ENCODE measurements around the gene TMEM154.

The TMEM154 gene

DNA sequence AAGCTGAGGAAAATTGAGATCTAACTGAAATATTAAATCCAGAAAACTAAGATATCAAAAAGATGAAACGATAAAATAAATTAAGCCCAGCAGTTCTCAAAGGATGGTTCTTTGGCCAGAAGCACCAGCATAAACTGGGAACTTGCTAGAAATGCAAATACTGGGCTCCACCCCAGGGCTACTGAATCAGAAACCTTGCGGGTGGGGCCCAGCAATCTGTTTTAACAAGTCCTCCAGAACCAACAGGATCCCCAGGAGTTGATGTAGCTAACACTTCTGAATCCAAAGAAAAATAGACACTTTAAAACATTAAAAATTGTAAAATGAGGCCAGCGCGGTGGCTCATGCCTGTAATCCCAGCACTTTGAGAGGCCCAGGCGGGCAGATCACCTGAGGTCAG is 14.1 kb upstream of the TMEM154 start:
- DNase-seq: no peak

DNA sequence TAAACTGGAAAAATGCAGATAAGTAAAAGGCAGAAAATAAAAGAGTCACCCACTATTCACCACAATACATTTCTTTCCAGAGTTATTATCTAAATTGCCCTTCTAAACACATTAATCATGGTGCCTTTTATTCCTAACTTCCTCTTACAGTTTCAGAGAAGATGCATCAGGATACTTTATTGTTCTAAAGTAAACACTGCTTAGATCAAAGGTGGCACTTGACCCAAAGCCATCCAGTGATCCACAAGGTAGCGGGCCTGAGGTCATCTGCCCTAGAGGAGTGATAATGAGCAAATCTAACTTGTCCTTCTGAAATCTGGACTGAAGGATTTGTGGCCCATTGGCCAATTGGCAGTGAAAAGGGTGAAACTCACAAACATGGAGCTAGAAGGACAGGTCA is 12.0 kb upstream of the TMEM154 start:
- DNase-seq: no peak

DNA sequence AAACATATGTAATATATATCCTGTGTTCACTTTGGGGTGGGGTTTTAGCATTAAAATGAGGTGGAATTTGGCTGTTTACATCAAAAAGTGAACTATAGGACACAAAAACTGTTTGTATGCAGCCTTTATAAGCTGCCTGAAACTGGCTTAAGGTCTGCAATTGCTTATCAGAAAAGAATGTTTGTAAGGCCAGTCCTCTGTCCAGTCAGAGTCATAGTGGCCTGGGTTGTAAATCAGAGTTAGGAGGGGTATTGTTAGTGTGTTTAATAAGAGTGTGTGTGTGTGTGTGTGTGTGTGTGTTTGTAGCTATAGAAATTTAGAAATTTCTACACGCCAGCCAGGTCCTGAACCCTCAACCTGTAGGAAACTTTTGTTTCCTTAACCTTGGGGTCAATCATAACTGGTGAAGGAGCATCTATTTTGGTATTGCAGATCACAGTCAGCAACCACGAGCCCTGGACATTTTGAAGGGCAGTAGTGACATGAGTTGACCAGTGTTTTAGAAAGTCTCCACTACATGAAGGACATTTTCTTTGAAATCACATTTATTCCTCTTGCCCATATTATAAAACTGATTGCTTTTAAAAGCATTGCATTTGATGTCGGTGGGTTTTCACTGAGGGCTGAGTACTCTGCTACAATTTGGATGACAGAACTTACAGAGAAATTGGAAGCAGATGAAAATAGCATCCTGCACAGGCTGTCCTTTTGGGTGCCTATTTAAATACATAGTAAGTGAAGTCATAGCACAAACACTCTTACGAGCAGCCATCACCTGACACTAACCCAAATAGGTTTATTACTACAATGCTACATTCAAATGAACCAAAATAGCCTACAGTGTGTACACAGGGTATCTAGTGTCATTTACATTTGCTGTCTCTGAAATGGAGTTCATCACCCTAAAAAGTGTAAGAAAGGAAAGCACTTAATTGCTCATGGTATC is 11.2 kb upstream of the TMEM154 start:
- no peak for DNase-seq

DNA sequence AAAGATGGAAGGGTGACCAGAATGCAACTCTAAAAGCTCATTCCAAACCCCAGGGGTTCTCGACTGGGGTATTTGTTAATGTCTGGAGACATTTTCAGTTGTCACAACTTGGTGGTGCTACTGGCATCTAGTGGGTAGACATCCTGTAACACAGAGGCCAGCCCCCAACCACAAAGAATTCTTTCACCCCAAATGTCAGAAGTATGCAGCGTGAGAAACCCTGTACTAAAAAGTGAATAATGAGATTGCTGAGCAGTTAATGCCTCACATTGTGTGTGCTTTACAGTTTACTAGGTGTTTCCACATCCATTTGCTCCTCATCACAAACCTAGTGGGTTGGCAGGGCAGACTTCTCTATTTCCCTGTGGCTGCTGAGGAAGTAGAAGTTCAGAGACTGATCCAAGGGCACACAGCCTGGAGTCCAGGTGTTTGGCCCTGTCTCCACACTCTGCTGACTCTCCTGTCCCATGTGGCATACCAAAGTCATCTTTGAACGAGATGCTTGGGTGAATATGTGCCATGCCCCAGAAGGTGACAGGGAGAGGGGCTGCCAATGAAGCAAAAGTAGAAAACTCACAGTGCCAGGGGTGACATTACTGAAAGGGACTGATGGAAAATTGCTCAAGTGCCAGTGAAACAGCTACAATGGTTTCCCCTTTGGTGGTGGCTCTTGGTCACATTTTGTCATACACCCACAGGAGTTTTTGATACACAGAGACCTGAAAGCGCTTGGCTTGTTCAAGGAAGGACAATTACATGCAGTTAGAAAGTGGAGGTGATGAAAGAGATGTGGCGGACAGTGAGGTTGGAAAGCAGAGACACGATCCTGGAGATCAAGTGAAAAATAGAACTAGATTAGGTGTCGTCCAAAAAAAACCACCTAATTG is 10.1 kb upstream of the TMEM154 start:
- DNase-seq: no peak

DNA sequence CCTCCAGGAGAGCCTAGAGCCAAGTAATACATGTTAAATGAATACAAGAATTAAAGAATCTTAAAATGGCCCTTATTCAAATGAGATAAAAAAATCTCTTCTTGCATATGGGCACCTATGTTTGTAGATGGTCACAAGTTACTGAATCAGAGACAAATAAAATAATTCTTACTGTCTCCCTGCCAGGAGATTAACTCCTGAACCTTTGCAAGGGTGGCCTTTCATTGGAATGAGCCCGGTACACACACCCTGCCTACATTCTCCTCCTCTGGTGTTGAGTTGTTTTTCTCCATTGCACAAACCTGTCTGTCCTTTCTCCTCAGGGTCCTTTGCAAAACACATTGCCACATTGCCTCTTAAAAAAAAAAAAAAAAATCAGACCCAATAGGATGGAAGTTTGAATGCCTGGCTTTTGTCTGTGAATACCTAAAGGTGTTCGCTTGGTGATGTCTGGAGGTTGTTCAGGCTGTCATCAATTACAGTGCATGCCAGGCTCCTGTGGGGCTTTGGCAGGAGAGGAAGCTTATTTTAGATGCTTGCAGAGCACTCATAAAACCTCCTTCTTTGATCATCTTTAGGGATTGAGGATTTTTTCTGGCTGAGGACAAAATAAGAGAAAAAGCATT is 8.3 kb upstream of the TMEM154 start:
- no peak for DNase-seq

DNA sequence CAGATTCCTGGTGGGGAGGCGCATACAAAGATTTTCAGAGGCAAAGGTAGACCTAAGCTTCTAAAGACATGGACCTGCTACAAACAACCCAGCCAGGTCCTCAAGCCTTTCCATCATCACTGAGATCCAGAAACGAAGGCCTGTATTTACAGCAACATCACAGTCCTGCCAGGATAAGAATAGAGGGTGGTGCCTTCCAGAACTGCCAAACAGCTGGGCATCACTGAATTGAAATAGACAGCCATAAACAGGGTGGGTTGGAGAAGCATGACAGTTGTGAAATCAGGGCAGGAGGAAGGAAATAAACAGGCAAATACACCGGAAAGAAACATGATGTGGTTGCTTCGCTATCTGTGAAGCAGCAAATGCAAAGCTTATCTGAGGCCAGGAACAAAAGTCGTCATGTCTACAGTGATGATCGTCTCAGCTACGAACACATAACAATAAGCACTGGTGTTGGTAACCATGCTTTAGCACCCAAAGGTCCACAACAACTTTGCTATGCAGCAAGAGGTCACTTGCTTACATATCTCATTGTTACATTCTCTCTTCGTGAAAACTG is 6.7 kb upstream of the TMEM154 start:
- no peak for DNase-seq

DNA sequence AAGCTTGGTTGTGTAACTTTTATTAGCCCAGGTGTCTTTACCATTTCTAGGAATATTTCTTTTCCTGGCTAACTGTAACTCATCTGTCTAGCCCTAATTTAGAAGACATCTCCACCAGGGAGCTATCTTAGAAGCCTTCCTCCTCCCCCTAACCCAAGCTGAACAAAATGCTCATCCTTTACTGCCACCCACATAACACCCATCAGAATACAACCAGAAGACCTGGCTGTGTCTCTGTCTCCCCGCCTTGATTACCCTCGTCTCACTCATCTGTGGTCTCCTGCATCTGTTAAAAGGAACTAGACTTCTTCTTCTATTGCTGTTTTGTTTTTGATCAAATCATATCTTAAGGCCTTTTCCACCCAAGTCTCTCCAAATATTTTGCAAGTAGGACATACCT is 4.8 kb upstream of the TMEM154 start:
- no peak for DNase-seq

DNA sequence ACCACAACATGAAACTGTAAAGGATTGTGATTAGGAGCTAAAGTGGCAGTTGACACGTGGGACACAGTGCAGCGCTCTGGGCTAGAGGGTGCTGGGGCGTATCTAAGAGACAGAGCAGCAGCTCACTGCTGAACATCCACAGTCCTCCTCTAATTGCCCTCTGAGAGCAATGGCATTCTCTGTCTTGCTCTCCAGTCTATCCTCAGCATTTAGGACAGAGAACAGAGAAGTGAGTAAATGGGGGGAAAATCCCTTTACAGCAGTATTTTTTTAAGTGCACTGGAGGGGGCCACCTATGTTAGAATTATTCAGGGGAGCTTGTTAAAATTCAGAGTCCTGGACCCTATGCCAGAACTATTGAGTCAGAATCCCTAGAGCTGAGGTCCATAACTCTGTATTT is 4.2 kb upstream of the TMEM154 start:
- no peak for DNase-seq

DNA sequence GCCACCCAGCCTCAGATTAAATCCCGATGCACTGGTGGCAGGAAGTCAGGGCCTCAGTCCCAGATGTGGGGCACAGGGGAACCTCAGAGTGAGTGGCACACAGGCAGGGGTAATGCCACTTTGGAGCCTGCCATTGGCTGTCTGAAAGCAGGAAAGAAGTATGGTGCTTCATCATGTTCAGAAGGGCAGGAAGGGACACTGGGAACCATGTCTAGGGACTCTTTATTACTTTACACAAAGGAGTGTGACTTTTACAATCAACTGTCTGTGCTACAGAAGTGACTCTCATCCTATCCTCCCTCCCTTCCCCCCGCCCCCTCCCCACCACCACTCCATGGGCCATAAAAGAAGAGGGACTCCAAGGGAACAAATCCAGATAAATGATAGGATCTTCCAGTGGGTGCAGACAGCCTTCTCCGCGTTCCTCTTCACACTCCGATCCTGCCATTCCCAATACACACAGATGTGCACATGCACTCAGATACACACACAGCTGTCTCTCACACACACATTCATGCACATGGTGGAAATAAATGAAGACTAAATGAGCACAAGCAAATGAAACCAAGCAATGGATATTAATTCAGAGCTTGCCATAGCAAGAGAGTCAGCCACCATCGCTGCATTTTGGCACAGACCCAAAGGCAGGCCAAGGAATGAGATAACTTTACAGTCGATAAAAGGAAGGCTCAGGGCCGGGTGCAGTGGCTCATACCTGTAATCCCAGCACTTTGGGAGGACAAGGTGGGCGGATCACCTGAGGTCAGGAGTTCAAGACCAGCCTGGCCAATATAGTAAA is 2.5 kb upstream of the TMEM154 start:
- DNase-seq: no peak

DNA sequence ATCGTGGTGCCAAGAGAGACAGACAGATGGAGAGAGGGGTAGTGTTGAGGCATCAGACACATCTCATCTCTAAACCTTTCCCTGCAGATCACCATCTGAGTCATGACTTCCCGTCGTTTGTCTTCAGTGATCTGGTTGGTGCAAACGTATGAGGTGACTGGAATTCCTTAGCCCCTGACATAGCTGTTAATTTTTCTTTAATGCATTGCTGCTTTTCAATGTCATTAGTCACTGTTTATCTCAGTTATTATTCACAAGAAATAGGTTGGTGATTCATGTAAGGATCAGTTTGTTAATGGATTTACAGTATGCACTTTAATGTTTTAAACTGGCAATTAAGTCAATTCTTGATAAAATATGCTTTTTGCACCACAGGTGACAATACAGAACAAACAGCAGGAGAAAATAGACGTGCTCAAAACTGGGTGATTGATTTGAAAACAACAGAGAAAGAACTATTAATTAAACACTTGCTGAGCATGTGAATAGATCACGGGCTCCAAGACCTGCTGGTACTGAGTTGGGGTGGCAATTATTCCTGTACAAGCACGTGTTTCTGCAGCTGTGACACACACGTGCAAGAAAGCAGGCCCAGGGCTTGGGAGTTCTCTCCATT is 1.3 kb upstream of the TMEM154 start:
- DNase-seq: no peak

DNA sequence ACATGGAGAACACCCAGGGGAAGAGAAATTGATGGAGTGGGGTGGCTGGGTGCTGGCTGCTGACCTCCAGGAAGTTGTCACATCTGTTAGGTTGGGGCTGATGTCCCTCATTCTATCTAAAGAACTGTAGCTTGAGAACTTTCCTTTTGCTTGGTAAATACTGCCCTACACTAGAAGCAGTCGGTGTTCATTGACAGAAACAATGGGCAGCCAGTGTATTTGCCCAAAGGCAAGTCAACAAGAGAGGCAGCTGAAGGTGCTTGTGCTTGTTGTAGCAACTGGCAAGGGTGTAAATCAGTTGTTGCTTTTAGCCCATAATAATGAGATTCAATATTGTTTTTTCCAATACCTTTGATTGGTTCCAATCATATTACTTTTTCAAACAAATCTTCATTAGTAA is 956 bp downstream of the TMEM154 start:
- DNase-seq: no peak

DNA sequence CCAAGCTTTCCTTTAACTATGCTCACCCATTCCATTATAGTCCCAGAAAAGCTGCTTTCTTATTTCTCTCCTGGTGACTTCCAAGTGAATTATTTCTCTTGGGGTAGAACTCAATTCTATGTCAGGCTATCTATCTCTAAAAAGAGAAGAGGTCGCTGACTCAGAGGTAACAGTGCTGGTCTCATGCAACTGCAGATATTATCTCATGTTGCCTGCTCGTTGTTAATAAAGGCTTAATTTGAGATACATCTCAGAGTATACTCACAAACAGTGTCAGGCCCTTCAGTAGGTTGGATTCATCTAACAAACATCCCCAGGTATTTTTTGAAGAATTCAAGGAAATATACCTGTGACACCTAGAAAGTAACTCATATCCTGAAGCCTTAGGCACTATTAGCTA is 2.7 kb downstream of the TMEM154 start:
- DNase-seq: no peak

DNA sequence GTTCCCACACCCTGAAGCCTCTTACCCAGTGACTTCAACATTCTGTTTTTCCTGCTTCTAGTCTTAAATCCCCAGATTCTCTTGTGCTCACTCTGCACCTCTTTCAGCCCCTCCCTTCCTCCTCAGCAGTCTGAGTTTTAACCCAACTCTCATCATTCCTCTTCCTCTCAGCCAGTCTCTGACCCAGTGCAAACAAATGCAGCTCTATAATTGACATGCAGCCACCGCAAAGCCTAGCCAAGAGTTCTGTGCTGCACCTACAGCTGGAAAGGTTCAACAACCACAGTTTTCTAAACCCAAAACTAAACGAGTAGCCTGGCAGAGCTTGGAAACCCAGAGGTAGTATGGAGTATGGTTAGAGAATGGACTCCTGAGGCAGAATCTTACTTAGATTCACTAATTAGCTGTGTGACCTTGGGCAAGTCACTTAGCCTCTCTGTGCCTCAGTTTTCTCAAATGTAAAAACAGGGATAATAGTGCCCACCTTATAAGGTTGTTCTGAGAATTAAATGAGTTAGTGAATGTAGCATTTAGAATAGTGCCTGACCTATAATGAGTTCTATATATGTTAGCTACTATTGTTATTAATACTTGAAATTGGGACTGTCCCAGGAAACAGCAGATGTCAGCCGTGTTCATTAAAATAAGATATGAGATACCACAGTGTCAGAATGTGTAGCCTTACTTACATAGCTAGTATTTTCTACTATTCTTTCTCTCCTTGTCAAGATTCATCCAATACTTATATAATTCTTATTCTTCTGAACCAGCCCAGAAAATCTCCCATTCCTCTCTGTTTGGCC is 3.5 kb downstream of the TMEM154 start:
- DNase-seq: no peak

DNA sequence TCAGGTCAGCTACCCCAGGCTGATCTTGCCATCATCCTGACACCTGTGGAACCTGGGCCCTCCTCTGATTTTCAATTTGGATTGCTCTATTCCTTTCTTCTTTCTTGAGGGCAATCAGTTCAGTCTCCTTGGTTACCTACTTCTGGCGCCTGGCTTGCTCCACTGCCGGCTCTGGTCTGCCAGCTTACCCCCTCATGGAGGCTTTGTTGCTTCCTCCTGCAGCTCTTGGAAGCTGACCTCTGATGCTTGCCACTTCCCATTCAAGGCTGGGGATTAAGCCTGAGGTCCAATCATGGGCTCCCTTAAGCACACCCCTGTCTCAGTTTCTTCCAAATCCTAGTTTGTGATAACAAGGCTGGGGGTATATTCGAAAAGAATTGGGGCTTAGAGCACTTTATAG is 5.4 kb downstream of the TMEM154 start:
- DNase-seq: no peak

DNA sequence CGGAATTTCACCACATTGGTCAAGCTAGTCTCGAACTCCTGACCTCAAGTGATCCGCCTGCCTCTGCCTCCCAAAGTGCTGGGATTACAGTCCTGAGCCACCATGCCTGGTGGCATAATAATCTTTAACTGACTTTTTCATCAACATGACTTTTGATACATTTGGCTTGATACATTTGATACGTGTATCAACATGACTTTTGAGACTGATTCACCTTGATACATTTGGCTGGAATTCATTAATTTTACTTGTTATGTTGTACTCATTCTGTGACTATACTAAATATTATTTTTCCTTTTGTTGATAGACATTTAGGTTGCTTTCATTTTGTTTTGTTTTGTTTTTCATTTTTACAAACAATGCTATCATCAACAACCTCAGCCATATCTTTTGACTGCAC is 6.3 kb downstream of the TMEM154 start:
- DNase-seq: no peak

DNA sequence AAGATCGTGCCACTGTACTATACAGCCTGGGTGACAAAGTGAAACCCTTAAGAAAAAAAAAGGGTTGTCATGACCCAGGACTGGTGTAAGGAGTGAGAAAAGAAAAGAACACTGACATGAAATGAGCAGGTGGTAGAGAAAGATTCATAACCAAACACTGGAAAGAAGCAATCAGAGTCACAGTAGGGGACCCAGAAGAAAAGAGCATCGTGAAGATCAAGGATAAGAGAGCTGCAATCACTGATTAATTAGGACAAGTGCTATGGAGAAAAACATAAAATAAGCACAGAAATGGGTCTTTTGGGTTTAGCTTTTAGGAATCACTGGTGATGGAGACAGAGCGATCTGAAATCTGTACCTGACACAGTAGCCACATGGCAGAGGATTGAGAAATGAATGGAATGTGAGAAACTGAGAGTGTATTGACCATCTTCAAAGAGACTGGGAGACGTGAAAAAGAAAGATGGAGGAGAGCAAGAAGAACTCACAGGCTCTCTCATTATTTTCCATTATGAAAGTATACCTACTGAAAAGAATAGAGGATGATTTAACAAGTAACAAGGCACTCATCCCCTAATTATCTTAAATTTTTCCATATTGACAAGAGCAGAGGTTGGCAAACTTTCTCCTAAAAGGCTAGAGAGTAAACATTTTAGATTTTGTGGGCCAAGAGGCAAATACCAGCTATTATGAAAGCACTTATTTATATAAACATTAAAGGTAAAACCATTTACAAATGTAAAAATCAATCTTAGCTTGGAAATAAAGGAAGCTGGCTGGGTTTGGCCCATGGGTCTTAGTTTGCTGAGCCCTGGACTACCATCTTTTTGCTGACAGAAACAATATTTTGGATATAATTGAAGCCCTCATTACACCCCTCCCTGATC is 7.3 kb downstream of the TMEM154 start:
- DNase-seq: no peak

DNA sequence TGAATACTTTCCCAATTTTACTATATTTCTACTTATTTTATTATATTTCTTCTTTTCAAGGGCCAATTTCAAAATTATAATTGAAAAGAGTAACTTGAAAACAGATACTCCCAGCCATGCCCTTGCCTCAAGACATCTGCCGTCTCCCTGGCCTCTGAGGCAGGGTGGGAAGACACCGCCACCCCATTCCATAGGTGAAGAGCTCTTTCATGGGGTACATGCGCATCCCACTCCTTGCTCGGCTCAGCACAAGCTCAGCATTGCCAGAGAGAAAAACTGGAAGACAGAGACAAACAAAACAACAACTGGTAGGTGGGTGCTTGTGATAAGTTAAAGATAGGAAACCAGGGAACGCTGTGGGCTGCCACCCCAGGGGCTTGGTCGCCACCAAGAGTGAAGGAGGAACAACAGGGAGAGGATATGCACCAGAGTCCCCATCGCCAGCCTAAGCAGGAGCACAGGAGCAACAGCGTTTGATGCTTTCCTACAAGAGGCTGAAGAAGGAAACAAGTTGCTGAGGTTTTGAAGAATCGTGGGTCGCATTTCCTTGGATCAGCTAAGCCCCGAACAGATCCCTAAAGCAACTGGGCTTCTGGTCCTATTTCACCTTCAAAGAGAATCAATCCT is 11.3 kb downstream of the TMEM154 start:
- no peak for DNase-seq

DNA sequence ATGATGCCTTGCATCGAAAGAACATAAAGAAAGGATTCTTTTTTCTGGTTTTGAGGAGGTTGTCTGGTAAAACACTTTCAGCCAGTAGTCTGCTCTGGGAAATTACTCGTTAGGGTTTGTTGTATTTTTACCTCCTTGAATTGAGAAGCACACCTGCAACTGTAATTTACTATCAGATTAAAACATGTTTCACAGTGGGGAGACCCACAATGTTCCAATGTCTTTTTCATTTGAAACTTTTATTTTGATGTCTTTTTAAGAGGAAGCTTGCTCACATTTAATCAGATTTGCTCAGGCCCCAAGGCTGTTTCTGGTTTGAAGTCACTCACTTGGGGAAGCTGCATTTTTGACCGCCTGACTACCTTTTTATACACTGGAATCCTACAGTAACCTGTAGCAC is 12.0 kb downstream of the TMEM154 start:
- no peak for DNase-seq

DNA sequence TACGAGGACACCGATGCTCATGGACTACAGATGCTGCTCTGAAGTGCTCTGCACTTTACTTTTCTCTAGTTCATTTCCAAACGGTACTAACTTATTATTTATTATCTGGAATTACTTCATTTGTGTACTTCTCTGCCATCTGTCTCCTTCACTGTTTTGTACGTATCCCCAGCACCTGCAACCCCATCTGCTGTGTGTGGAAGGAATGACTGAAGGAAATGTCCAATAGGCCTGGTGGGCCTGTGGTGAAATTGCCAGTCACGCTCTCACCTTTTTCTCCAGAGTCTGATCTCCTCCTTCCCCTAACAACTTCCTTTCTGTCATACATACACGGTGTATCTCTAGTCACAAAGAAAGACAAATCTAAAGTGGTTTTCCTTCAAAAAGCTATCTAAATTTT is 12.9 kb downstream of the TMEM154 start:
- DNase-seq: no peak
